Caco-2 (cell line): Measurements from ENCODE around the gene ALOXE3. TPM values are rescaled to one million over a fixed set of nuclear protein-coding genes. Genes with fewer than 3 reads are reported as not detected.

Experiments
- BruUV-seq: library from RNA; stranded (reverse); fragments of 400-500 nt; replicated peaks from 2 replicates; lab custom pipeline; 2021; lab: Mats Ljungman, UMichigan
- CTCF ChIA-PET: fragments of 300-600 bp; sonication (Branson Sonifier 250); formaldehyde crosslinking; loops from one replicate; lab custom pipeline; 2022; ENCODE audit warnings: antibody characterized with exemption; lab: Charles Lee
- POLR2A ChIA-PET: fragments of 300-600 bp; sonication (Branson Sonifier 250); formaldehyde crosslinking; loops from one replicate; lab custom pipeline; 2022; ENCODE audit warnings: antibody characterized with exemption; lab: Charles Lee
- DNase-seq, 2 experiments: peaks; one replicate each; pipeline versions ENCODE4 v3.0.0 to v3.0.0-alpha.2; 2020 to 2022
- H3K27me3 ChIP-seq: replicated peaks from 2 replicates; pipeline ENCODE4 v1.6.0; 2011; ENCODE audit warnings: low read length; ENCODE audit not compliant: control insufficient read depth, insufficient read depth
- H3K36me3 ChIP-seq: 2 replicates; pipeline ENCODE4 v1.5.1; 2011; ENCODE audit warnings: low read length; ENCODE audit not compliant: control insufficient read depth, insufficient read depth
- H3K4me1 ChIP-seq: fragments of 250-450 bp; sonication (Bioruptor Pico); 2 replicates; pipeline ENCODE4 v1.5.1; 2020; ENCODE audit warnings: mild to moderate bottlenecking
- H3K4me3 ChIP-seq: 2 replicates; pipeline ENCODE4 v1.5.1; 2011; ENCODE audit warnings: low read depth, mild to moderate bottlenecking, control low read depth, low read length
- H3K9me3 ChIP-seq: fragments of 250-450 bp; sonication (Bioruptor Pico); 2 replicates; pipeline ENCODE4 v1.5.1; 2020; ENCODE audit warnings: mild to moderate bottlenecking, moderate library complexity
- H3K27ac Mint-ChIP-seq: one replicate; pipeline ENCODE4 v1.8.0; 2022; ENCODE audit warnings: mixed read lengths; ENCODE audit not compliant: unreplicated experiment
- H3K27me3 Mint-ChIP-seq: one replicate; pipeline ENCODE4 v1.8.0; 2022; ENCODE audit warnings: mixed read lengths; ENCODE audit not compliant: insufficient read depth, unreplicated experiment
- H3K36me3 Mint-ChIP-seq: one replicate; pipeline ENCODE4 v1.8.0; 2022; ENCODE audit warnings: mild to moderate bottlenecking, mixed read lengths; ENCODE audit not compliant: insufficient read depth, unreplicated experiment
- H3K4me1 Mint-ChIP-seq: one replicate; pipeline ENCODE4 v1.8.0; 2022; ENCODE audit warnings: low read depth, mixed read lengths; ENCODE audit not compliant: unreplicated experiment
- H3K4me3 Mint-ChIP-seq: one replicate; pipeline ENCODE4 v1.8.0; 2022; ENCODE audit warnings: mild to moderate bottlenecking, moderate library complexity, mixed read lengths; ENCODE audit not compliant: unreplicated experiment
- H3K9me3 Mint-ChIP-seq: one replicate; pipeline ENCODE4 v1.8.0; 2022; ENCODE audit warnings: mixed read lengths; ENCODE audit not compliant: unreplicated experiment
- CTCF ChIP-seq, 2 experiments: fragments of 200-600 bp in 1 of 2; IDR thresholded peaks; 1 replicate in 1 of 2; 2 replicates in 1 of 2; pipeline versions ENCODE4 v1.5.1 to v1.8.0; 2011 to 2022; ENCODE audit warnings: antibody characterized with exemption in 1 of 2, control low read depth in 1 of 2, inconsistent platforms in 1 of 2, low read depth in 1 of 2, low read length in 1 of 2, mild to moderate bottlenecking in 1 of 2, moderate library complexity in 1 of 2; ENCODE audit not compliant: insufficient read depth in 1 of 2, severe bottlenecking in 1 of 2, unreplicated experiment in 1 of 2
- intact Hi-C: fragments of 100-400 bp; cut with micrococcal nuclease; formaldehyde crosslinking; loops from one replicate; pipeline ENCODE4 v1.10.0; 2022; ENCODE audit not compliant: unreplicated experiment
- total RNA-seq: library from RNA; stranded (reverse); gene quantifications from 2 replicates; pipeline ENCODE4 v1.2.3, GENCODE V29; 2022

The ALOXE3 gene
- total RNA-seq, 1 experiment from 2014 or later, result not detected

- peaks cover 36% of the 10 kb centered on the region for H3K36me3 Mint-ChIP-seq
- H3K4me1 Mint-ChIP-seq, result peaks cover 27% of the 10 kb centered on the region
- H3K4me3 Mint-ChIP-seq, result peak overlapping the region; percentile 87
- Histone ChIP-seq H3K27me3 (no peaks in the 10 kb centered on the region; the same call in 1 of the 2 replicates), H3K4me3 (peak overlapping the region; percentile 54), H3K9me3 (no peaks in the 10 kb centered on the region), H3K36me3 (no peaks in the 10 kb centered on the region), H3K4me1 (no peaks in the 10 kb centered on the region)
- ChIA-PET CTCF (interaction anchor here (0.8 to 1.0 kb wide), 2 partner anchors 12 to 32 kb away, joined by 3 to 4 read pairs; no protein-coding TSS in a partner anchor), POLR2A (interaction anchor here (0.6 to 1.1 kb wide), 2 partner anchors 47 to 97 kb away, joined by 3 to 6 read pairs; no protein-coding TSS in a partner anchor)
- H3K27ac Mint-ChIP-seq, result peak overlapping the region; percentile 64
- intact Hi-C loops, result no loop called here
- H3K9me3 Mint-ChIP-seq, result no peaks in the 10 kb centered on the region
- H3K27me3 Mint-ChIP-seq, result peaks cover 3% of the 10 kb centered on the region
- BruUV-seq, result no TSS peak
- DNase-seq, result peak in 1 of 2 experiments; percentile 37
- TF ChIP-seq CTCF (IDR thresholded peaks at IDR 0.05; ENCODE audit: insufficient read depth in 1 of 2, low read depth in 1 of 2, low read length in 1 of 2, severe bottlenecking in 1 of 2, unreplicated experiment in 1 of 2), result no peak
Measured at GRCh38 chr17:8126491-8127066, 8.3 kb upstream of the ALOXE3 start.

GRCh38 chr17:8125947-8126490, 7.7 kb upstream of the ALOXE3 start:
- no peaks in the 10 kb centered on the region for H3K9me3 Mint-ChIP-seq
- DNase-seq, result peak in 1 of 2 experiments; percentile 20
- H3K27ac Mint-ChIP-seq, result peak overlapping the region; percentile 64
- Histone ChIP-seq H3K27me3 (no peaks in the 10 kb centered on the region; the same call in 1 of the 2 replicates), H3K4me3 (peak overlapping the region; percentile 54), H3K4me1 (no peaks in the 10 kb centered on the region; the same call in 1 of the 2 replicates), H3K9me3 (no peaks in the 10 kb centered on the region), H3K36me3 (no peaks in the 10 kb centered on the region)
- peak overlapping the region; percentile 87 for H3K4me3 Mint-ChIP-seq
- no peak for TF ChIP-seq CTCF (IDR thresholded peaks at IDR 0.05; ENCODE audit: insufficient read depth in 1 of 2, low read depth in 1 of 2, low read length in 1 of 2, severe bottlenecking in 1 of 2, unreplicated experiment in 1 of 2)
- H3K27me3 Mint-ChIP-seq, result peaks cover 3% of the 10 kb centered on the region
- H3K36me3 Mint-ChIP-seq, result peaks cover 39% of the 10 kb centered on the region
- CTCF ChIA-PET, result no interaction called here
- peaks cover 28% of the 10 kb centered on the region for H3K4me1 Mint-ChIP-seq
- intact Hi-C loops, result loop anchor here (2.0 kb wide), 2 partner anchors 13 to 33 kb away; no protein-coding TSS in a partner anchor
- no TSS peak for BruUV-seq
- POLR2A ChIA-PET, result interaction anchor here (0.6 to 1.1 kb wide), 2 partner anchors 47 to 97 kb away, joined by 3 to 6 read pairs; no protein-coding TSS in a partner anchor

GRCh38 chr17:8125154-8125946, 7.0 kb upstream of the ALOXE3 start:
- H3K27ac Mint-ChIP-seq, result peak overlapping the region; percentile 64
- H3K4me1 ChIP-seq, result no peaks in the 10 kb centered on the region; the same call in 1 of the 2 replicates
- DNase-seq, result peak; percentile 63 to 79
- no peak for TF ChIP-seq CTCF (IDR thresholded peaks at IDR 0.05; ENCODE audit: insufficient read depth in 1 of 2, low read depth in 1 of 2, low read length in 1 of 2, severe bottlenecking in 1 of 2, unreplicated experiment in 1 of 2)
- H3K36me3 ChIP-seq, result no peaks in the 10 kb centered on the region
- POLR2A ChIA-PET, result no interaction called here
- H3K4me1 Mint-ChIP-seq, result peaks cover 35% of the 10 kb centered on the region
- no TSS peak for BruUV-seq
- intact Hi-C loops, result loop anchor here (2.0 kb wide), 2 partner anchors 13 to 33 kb away; no protein-coding TSS in a partner anchor
- H3K4me3 ChIP-seq, result peak overlapping the region; percentile 54
- peak overlapping the region; percentile 87 for H3K4me3 Mint-ChIP-seq
- no peaks in the 10 kb centered on the region for H3K9me3 Mint-ChIP-seq
- H3K36me3 Mint-ChIP-seq, result peaks cover 46% of the 10 kb centered on the region
- CTCF ChIA-PET, result no interaction called here
- peaks cover 6% of the 10 kb centered on the region for H3K27me3 Mint-ChIP-seq
- H3K9me3 ChIP-seq, result no peaks in the 10 kb centered on the region
- H3K27me3 ChIP-seq, result no peaks in the 10 kb centered on the region; the same call in 1 of the 2 replicates
